Mucosa of descending colon (tissue), 3 donors: Measurements from ENCODE around the gene SIK3. TPM values are rescaled to one million over a fixed set of nuclear protein-coding genes. Genes with fewer than 3 reads are reported as not detected.

ENCODE experiments used
- ATAC-seq: fragments of 200-7000 bp; cut with Tn5 transposase; one replicate; pipeline ENCODE4 v1.9.1; 2020; ENCODE audit warnings: mild to moderate bottlenecking, moderate library complexity
- DNase-seq, 3 donors: peaks; one replicate each; pipeline ENCODE4 v3.0.0-alpha.2; 2020
- H3K36me3 ChIP-seq: fragments of 200-600 bp; one replicate; pipeline ENCODE4 v1.8.0; 2021; ENCODE audit warnings: low read depth, mild to moderate bottlenecking
- H3K4me1 ChIP-seq: fragments of 200-600 bp; one replicate; pipeline ENCODE4 v1.8.0; 2021; ENCODE audit warnings: low read depth, mild to moderate bottlenecking
- H3K4me3 ChIP-seq: fragments of 200-600 bp; one replicate; pipeline ENCODE4 v1.8.0; 2021; ENCODE audit warnings: mild to moderate bottlenecking
- H3K9me3 ChIP-seq: fragments of 200-600 bp; one replicate; pipeline ENCODE4 v1.8.0; 2021; ENCODE audit warnings: mild to moderate bottlenecking
- intact Hi-C, 2 donors: fragments of 100-400 bp; cut with DNase I in 1 of 2; cut with micrococcal nuclease in 1 of 2; formaldehyde crosslinking; loops; one replicate each; pipeline versions ENCODE4 v1.11.0 to v1.11.1; 2022; cut with DNase I, micrococcal nuclease
- total RNA-seq, 3 donors: library from RNA; stranded (reverse); fragmentation: NEBNext Ultra II Directional in 2 of 3; extraction: Animal tissue kit (Norgen Biotek cat#: 25700) in 2 of 3; gene quantifications; one replicate each; pipeline versions ENCODE4 v1.2.1 to v1.2.4, GENCODE V29; 2021 to 2023
- TF ChIP-seq, protein P1 (sequence below): fragments of 200-600 bp; IDR thresholded peaks from one replicate; pipeline ENCODE4 v1.8.0; 2022; ENCODE audit warnings: antibody characterized with exemption, mild to moderate bottlenecking
- donor health status: DM: no; HTN: no; CAD: no; lungs with moderate emphysema.
- donor health status: DM: no; HTN: no; CAD: no.
- donor health status: DM: no; HTN: yes; CAD: no.

The SIK3 gene
- total RNA-seq, 3 donors from 2014 or later = 28.1 to 55.6 (median 41.8) TPM

DNA sequence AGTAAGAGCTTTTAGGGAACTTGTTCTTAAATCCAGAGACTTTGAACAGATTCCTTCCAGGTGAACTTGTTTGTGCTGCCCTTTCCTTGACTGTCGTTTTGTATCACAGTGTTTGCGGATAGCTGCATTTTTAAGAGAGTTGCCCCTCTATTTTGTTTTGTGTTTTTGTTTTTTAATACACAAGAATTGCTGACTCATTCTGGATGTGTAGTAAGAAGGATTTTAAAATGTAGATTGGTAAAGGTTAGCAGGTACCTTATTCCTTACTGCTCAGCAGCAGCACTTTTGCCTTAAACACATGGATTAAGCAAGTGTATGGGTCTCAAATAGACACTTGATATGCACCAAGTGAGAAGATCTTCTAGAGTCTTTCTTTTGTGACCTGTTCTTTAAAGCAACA is 297.6 kb downstream of the SIK3 start:
- ATAC-seq = no peak
- Histone ChIP-seq H3K4me3 (no peak overlapping the region), H3K36me3 (no peaks in the 10 kb centered on the region), H3K4me1 (no peaks in the 10 kb centered on the region), H3K9me3 (no peaks in the 10 kb centered on the region)
- intact Hi-C loops = no loop called here
- TF ChIP-seq, protein P1, sequence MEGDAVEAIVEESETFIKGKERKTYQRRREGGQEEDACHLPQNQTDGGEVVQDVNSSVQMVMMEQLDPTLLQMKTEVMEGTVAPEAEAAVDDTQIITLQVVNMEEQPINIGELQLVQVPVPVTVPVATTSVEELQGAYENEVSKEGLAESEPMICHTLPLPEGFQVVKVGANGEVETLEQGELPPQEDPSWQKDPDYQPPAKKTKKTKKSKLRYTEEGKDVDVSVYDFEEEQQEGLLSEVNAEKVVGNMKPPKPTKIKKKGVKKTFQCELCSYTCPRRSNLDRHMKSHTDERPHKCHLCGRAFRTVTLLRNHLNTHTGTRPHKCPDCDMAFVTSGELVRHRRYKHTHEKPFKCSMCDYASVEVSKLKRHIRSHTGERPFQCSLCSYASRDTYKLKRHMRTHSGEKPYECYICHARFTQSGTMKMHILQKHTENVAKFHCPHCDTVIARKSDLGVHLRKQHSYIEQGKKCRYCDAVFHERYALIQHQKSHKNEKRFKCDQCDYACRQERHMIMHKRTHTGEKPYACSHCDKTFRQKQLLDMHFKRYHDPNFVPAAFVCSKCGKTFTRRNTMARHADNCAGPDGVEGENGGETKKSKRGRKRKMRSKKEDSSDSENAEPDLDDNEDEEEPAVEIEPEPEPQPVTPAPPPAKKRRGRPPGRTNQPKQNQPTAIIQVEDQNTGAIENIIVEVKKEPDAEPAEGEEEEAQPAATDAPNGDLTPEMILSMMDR = no peak
- DNase-seq = no peak

DNA sequence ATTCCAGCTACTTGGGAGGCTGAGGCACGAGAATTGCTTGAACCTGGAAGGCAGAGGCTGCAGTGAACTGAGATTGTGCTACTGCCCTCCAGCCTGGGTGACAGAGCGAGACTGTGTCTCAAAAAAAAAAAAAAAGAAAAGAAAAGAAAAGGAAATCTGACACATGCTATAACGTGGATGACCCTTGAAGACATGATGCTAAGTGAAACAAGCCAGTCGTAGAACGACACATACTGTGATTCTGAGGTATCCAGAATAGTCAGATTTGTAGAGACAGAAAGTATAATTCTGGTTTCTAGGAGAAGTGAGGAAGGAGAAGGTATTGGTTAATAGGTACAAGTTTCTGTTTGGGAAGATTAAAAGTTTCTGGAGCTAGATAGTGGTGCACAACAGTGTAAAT is 299.9 kb downstream of the SIK3 start:
- intact Hi-C loops = loop anchor here in 1 of 2 donors (10.0 kb wide), 1 partner anchor 306 kb away; no protein-coding TSS in a partner anchor
- DNase-seq = no peak
- TF ChIP-seq, protein P1 = no peak

DNA sequence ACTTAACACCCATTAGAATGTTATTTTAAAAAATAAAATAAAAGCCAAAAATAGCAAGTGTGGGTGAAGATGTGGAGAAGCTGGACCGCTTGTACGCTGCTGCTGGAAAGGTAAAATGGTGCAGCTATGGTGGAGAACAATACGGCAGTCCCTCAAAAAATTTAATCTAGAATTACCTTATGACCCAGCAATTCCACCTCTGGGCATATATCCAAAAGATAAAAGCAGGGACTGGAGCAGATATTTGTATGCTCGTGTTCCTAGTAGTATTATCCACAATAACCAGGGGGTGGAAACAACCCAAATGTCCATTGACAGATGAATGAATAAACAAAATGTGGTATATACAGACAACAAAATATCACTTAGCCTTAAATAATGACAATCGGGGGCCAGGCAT is 300.4 kb downstream of the SIK3 start:
- H3K4me1 ChIP-seq = no peaks in the 10 kb centered on the region
- H3K4me3 ChIP-seq = no peak overlapping the region
- no peaks in the 10 kb centered on the region for H3K9me3 ChIP-seq
- intact Hi-C loops = loop anchor here in 1 of 2 donors (10.0 kb wide), 1 partner anchor 307 kb away; no protein-coding TSS in a partner anchor
- ATAC-seq (no peak), DNase-seq (no peak)
- no peaks in the 10 kb centered on the region for H3K36me3 ChIP-seq
- TF ChIP-seq, protein P1 = no peak

More for the DNA sequence above, 299.9 kb downstream of the SIK3 start:
- no peak for ATAC-seq
- Histone ChIP-seq H3K9me3 (no peaks in the 10 kb centered on the region), H3K4me1 (no peaks in the 10 kb centered on the region), H3K4me3 (no peak overlapping the region), H3K36me3 (no peaks in the 10 kb centered on the region)

DNA sequence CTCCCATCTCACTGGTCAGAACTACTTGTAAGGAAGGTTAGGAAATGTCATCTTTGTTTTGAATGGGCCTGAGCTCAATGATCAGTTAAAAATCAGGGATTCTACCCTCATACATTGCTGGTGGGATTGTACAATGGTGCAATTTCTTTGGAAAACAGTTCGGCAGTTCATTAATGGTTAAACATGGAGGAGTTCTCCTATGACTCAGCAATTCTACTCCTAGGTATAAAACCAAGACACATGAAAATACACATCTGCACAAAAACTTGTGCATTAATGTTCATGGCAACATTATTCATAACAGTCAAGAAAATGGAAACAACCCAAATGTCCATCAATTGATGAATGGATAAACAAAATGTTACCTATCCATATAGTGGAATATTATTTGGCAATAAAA is 301.7 kb downstream of the SIK3 start:
- intact Hi-C loops = loop anchor here in 1 of 2 donors (10.0 kb wide), 1 partner anchor 308 kb away; no protein-coding TSS in a partner anchor
- no peak for DNase-seq
- H3K4me3 ChIP-seq = no peak overlapping the region
- no peaks in the 10 kb centered on the region for H3K9me3 ChIP-seq
- no peaks in the 10 kb centered on the region for H3K4me1 ChIP-seq
- no peaks in the 10 kb centered on the region for H3K36me3 ChIP-seq
- ATAC-seq = no peak
- TF ChIP-seq, protein P1 = no peak

DNA sequence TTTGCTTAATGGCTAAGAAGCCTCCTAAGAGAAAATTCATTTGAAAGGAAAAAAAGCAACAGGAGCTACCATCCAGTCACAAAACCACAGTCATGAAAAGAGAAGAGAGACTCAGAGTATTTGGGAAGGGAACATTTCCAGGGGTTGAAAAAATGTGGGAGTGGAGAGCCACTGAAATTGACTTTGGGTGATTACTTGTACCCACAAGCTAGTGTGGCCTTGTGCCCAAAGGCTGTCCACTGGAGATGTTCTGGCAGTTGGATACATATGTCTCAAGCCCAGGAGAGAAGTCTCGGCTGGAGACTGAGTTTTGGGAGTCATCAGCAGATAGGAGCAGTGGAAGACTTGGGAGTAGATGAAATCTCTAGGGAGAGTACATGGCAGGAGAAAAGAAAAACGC is 303.4 kb downstream of the SIK3 start:
- Histone ChIP-seq H3K9me3 (no peaks in the 10 kb centered on the region), H3K36me3 (no peaks in the 10 kb centered on the region), H3K4me3 (no peak overlapping the region), H3K4me1 (peaks cover 5% of the 10 kb centered on the region)
- no peak for DNase-seq
- ATAC-seq = no peak
- intact Hi-C loops = loop anchor here in 1 of 2 donors (10.0 kb wide), 1 partner anchor 310 kb away; no protein-coding TSS in a partner anchor
- TF ChIP-seq, protein P1 = no peak

DNA sequence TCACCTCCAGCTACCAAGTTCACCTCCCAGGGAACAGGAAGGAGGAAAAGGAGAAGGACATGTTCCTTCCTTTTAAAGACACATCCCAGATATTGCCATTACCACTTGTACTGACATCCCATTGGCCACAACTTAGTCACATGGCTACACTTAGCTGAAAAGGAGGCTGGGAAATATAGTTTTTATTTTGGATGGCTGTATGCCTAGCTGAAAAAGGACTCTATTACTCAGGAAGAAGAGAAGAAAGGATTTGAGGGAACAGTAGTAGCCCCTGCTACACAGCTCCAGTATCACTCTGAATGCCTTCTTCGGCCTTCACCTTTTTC is 304.5 kb downstream of the SIK3 start:
- TF ChIP-seq, protein P1 = no peak
- intact Hi-C loops = loop anchor here in 1 of 2 donors (10.0 kb wide), 1 partner anchor 311 kb away; no protein-coding TSS in a partner anchor
- H3K4me1 ChIP-seq = peaks cover 5% of the 10 kb centered on the region
- no peaks in the 10 kb centered on the region for H3K9me3 ChIP-seq
- DNase-seq (no peak), ATAC-seq (peak; percentile 60)
- H3K36me3 ChIP-seq = no peaks in the 10 kb centered on the region
- no peak overlapping the region for H3K4me3 ChIP-seq
